CD4-positive, alpha-beta memory T cell (primary cell): ENCODE results near the gene TMSB15C. TPM values are rescaled to one million over a fixed set of nuclear protein-coding genes. Genes with fewer than 3 reads are reported as not detected.
"Not testable (repeated sequence)": the region's sequence is repeated elsewhere in the genome, so short reads cannot be mapped to it uniquely, and the experiment has no call there.

ENCODE experiments used
- CTCF ChIA-PET: fragments of 350-600 bp; sonication (Branson Sonifier 250); formaldehyde crosslinking; loops from one replicate; lab custom pipeline; 2021; ENCODE audit warnings: inconsistent platforms; ENCODE audit not compliant: partially characterized antibody; lab: Charles Lee
- POLR2A ChIA-PET: fragments of 350-600 bp; sonication (Branson Sonifier 250); formaldehyde crosslinking; loops from one replicate; lab custom pipeline; 2021; ENCODE audit not compliant: partially characterized antibody; lab: Charles Lee
- DNase-seq, 5 donors: peaks; one replicate each; pipeline versions ENCODE4 v3.0.0 to v3.0.0-alpha.2; 2020 to 2022; ENCODE audit warnings: mixed read lengths in 1 of 5
- H3K27ac ChIP-seq: one replicate; pipeline ENCODE4 v1.7.0; 2013; ENCODE audit warnings: low read depth, low read length
- H3K27me3 ChIP-seq: 2 replicates; pipeline ENCODE4 v1.7.0; 2013; ENCODE audit warnings: mild to moderate bottlenecking, low read length, moderate library complexity; ENCODE audit not compliant: insufficient read depth
- H3K36me3 ChIP-seq: 2 replicates; pipeline ENCODE4 v1.7.0; 2013; ENCODE audit warnings: mild to moderate bottlenecking, low read length, moderate library complexity; ENCODE audit not compliant: insufficient read depth
- H3K4me1 ChIP-seq: 2 replicates; pipeline ENCODE4 v1.7.0; 2013; ENCODE audit warnings: mild to moderate bottlenecking, low read length, moderate library complexity; ENCODE audit not compliant: insufficient read depth
- H3K4me3 ChIP-seq, 2 donors: one replicate each; pipeline ENCODE4 v1.7.0; 2013; ENCODE audit warnings: low read length in 2 of 2, mild to moderate bottlenecking in 1 of 2
- H3K9me3 ChIP-seq, 2 donors: one replicate each; pipeline ENCODE4 v1.7.0; 2013; ENCODE audit warnings: low read length in 2 of 2, control low read depth in 1 of 2; ENCODE audit not compliant: control insufficient read depth in 1 of 2
- H3K27ac Mint-ChIP-seq, 7 donors: one replicate each; pipeline ENCODE4 v1.8.0; 2020 to 2021; ENCODE audit warnings: mixed read lengths in 7 of 7, mild to moderate bottlenecking in 6 of 7, inconsistent platforms in 3 of 7, moderate library complexity in 3 of 7
- H3K27me3 Mint-ChIP-seq, 2 donors: one replicate each; pipeline ENCODE4 v1.8.0; 2020 to 2021; ENCODE audit warnings: mixed read lengths in 2 of 2
- H3K36me3 Mint-ChIP-seq, 2 donors: one replicate each; pipeline ENCODE4 v1.8.0; 2020 to 2021; ENCODE audit warnings: mixed read lengths in 2 of 2, inconsistent platforms in 1 of 2, mild to moderate bottlenecking in 1 of 2
- H3K4me1 Mint-ChIP-seq, 4 donors: one replicate each; pipeline ENCODE4 v1.8.0; 2020 to 2021; ENCODE audit warnings: mixed read lengths in 4 of 4, mild to moderate bottlenecking in 1 of 4
- H3K4me3 Mint-ChIP-seq, 8 donors: one replicate each; pipeline ENCODE4 v1.8.0; 2020 to 2021; ENCODE audit warnings: mixed read lengths in 8 of 8, mild to moderate bottlenecking in 7 of 8, moderate library complexity in 6 of 8, inconsistent platforms in 3 of 8
- H3K9me3 Mint-ChIP-seq, 8 donors: one replicate each; pipeline ENCODE4 v1.8.0; 2020 to 2021; ENCODE audit warnings: mixed read lengths in 8 of 8, mild to moderate bottlenecking in 5 of 8, inconsistent platforms in 3 of 8, moderate library complexity in 1 of 8
- intact Hi-C: fragments of 100-400 bp; cut with micrococcal nuclease; formaldehyde crosslinking; loops from one replicate; pipeline ENCODE4 v1.15.1; 2023
- polyA plus RNA-seq, 2 donors: library from polyadenylated mRNA; unstranded; fragments of 300-500 nt; fragmentation: Illumina TruSeq; gene quantifications; one replicate each; pipeline ENCODE4 v1.2.3, GENCODE V29; 2021
- total RNA-seq, 2 experiments: library from RNA; stranded (reverse); gene quantifications; one replicate each; pipeline ENCODE4 v1.2.3, GENCODE V29; 2021

Gene TMSB15C
- total and polyA plus RNA-seq, 4 experiments from 2014 or later = 0.41 to 3.6 (median 1.6) TPM

GRCh38 chrX:104085919-104086318, 9.9 kb upstream of the TMSB15C start:
- Mint-ChIP-seq H3K27me3 (peaks cover 3 to 4% of the 10 kb centered on the region in 2 donors), H3K9me3 (peaks cover 0 to 1% (median 0%) of the 10 kb centered on the region in 8 donors), H3K4me3 (no peak overlapping the region), H3K4me1 (no peaks in the 10 kb centered on the region), H3K27ac (no peak overlapping the region), H3K36me3 (no peaks in the 10 kb centered on the region)
- H3K4me3 ChIP-seq = no peak overlapping the region
- no peaks in the 10 kb centered on the region for H3K4me1 ChIP-seq
- H3K9me3 ChIP-seq = no peaks in the 10 kb centered on the region
- ChIA-PET POLR2A (no interaction called here), CTCF (no interaction called here)
- DNase-seq = no peak
- intact Hi-C loops = no loop called here
- H3K27ac ChIP-seq = no peak overlapping the region
- H3K36me3 ChIP-seq = no peaks in the 10 kb centered on the region
- no peaks in the 10 kb centered on the region for H3K27me3 ChIP-seq

- no peak overlapping the region for H3K4me3 ChIP-seq
- CTCF ChIA-PET = no interaction called here
- POLR2A ChIA-PET = no interaction called here
- H3K27ac ChIP-seq = no peak overlapping the region
- H3K36me3 ChIP-seq = no peaks in the 10 kb centered on the region
- no peaks in the 10 kb centered on the region for H3K9me3 ChIP-seq
- intact Hi-C loops = no loop called here
- no peaks in the 10 kb centered on the region for H3K4me1 ChIP-seq
- H3K27ac Mint-ChIP-seq = no peak overlapping the region
- no peaks in the 10 kb centered on the region for H3K27me3 ChIP-seq
- no peaks in the 10 kb centered on the region for H3K4me1 Mint-ChIP-seq
- DNase-seq = no peak
- no peaks in the 10 kb centered on the region for H3K36me3 Mint-ChIP-seq
- peaks cover 3% of the 10 kb centered on the region in 2 donors for H3K27me3 Mint-ChIP-seq
- H3K4me3 Mint-ChIP-seq = no peak overlapping the region
- H3K9me3 Mint-ChIP-seq = peaks cover 0 to 1% (median 0%) of the 10 kb centered on the region in 8 donors
These were observed 9.4 kb upstream of the TMSB15C start for GRCh38 chrX:104085477-104085876.

GRCh38 chrX:104084534-104085277, 8.7 kb upstream of the TMSB15C start:
- intact Hi-C loops = no loop called here
- no peak overlapping the region for H3K4me3 ChIP-seq
- H3K27ac Mint-ChIP-seq = no peak overlapping the region
- no peaks in the 10 kb centered on the region for H3K4me1 ChIP-seq
- peaks cover 0 to 1% (median 0%) of the 10 kb centered on the region in 8 donors for H3K9me3 Mint-ChIP-seq
- no peaks in the 10 kb centered on the region for H3K27me3 ChIP-seq
- no peak for DNase-seq
- ChIA-PET POLR2A (no interaction called here), CTCF (no interaction called here)
- H3K4me1 Mint-ChIP-seq = no peaks in the 10 kb centered on the region
- H3K36me3 ChIP-seq = no peaks in the 10 kb centered on the region
- peaks cover 3% of the 10 kb centered on the region in 2 donors for H3K27me3 Mint-ChIP-seq
- no peak overlapping the region for H3K4me3 Mint-ChIP-seq
- H3K27ac ChIP-seq = no peak overlapping the region
- H3K36me3 Mint-ChIP-seq = no peaks in the 10 kb centered on the region
- H3K9me3 ChIP-seq = no peaks in the 10 kb centered on the region

GRCh38 chrX:104084063-104084462, 8.0 kb upstream of the TMSB15C start:
- Histone ChIP-seq H3K4me1 (no peaks in the 10 kb centered on the region), H3K36me3 (no peaks in the 10 kb centered on the region), H3K9me3 (no peaks in the 10 kb centered on the region), H3K27me3 (no peaks in the 10 kb centered on the region), H3K4me3 (no peak overlapping the region), H3K27ac (no peak overlapping the region)
- ChIA-PET CTCF (no interaction called here), POLR2A (no interaction called here)
- DNase-seq = no peak
- Mint-ChIP-seq H3K9me3 (peaks cover 0 to 1% (median 0%) of the 10 kb centered on the region in 8 donors), H3K27ac (no peak overlapping the region), H3K4me1 (no peaks in the 10 kb centered on the region), H3K27me3 (peaks cover 3% of the 10 kb centered on the region in 2 donors), H3K4me3 (no peak overlapping the region), H3K36me3 (no peaks in the 10 kb centered on the region)
- intact Hi-C loops = no loop called here

- intact Hi-C loops, H3K27me3 ChIP-seq, H3K27ac Mint-ChIP-seq, H3K4me3 ChIP-seq, H3K27me3 Mint-ChIP-seq, H3K27ac ChIP-seq, H3K4me3 Mint-ChIP-seq, POLR2A ChIA-PET, H3K36me3 ChIP-seq, DNase-seq, CTCF ChIA-PET, H3K4me1 Mint-ChIP-seq, H3K36me3 Mint-ChIP-seq, H3K9me3 Mint-ChIP-seq, H3K4me1 ChIP-seq, H3K9me3 ChIP-seq: not testable (repeated sequence)
These were observed 1.8 kb upstream of the TMSB15C start for GRCh38 chrX:104077854-104078253.

GRCh38 chrX:104062636-104063035, 13.4 kb downstream of the TMSB15C start:
- H3K27me3 Mint-ChIP-seq, DNase-seq, H3K27ac ChIP-seq, CTCF ChIA-PET, POLR2A ChIA-PET, H3K4me3 ChIP-seq, H3K9me3 Mint-ChIP-seq, H3K4me1 ChIP-seq, intact Hi-C loops, H3K9me3 ChIP-seq, H3K36me3 ChIP-seq, H3K27me3 ChIP-seq, H3K27ac Mint-ChIP-seq, H3K4me3 Mint-ChIP-seq, H3K36me3 Mint-ChIP-seq, H3K4me1 Mint-ChIP-seq: not testable (repeated sequence)

- POLR2A ChIA-PET, H3K36me3 Mint-ChIP-seq, CTCF ChIA-PET, H3K27me3 ChIP-seq, H3K4me1 ChIP-seq, H3K9me3 ChIP-seq, H3K4me1 Mint-ChIP-seq, H3K4me3 Mint-ChIP-seq, H3K36me3 ChIP-seq, H3K27me3 Mint-ChIP-seq, H3K27ac ChIP-seq, H3K4me3 ChIP-seq, H3K27ac Mint-ChIP-seq, intact Hi-C loops, H3K9me3 Mint-ChIP-seq, DNase-seq: not testable (repeated sequence)
These were observed 21.1 kb downstream of the TMSB15C start for GRCh38 chrX:104054956-104055355.
